Left ventricle myocardium inferior (tissue), 1 donor: Measurements from ENCODE around the gene TCEANC2. TPM values are rescaled to one million over a fixed set of nuclear protein-coding genes. Genes with fewer than 3 reads are reported as not detected.
A peak's percentile ranks its signal among the peaks of the same experiment; 100 is the strongest.

Source experiments
- DNase-seq: peaks from one replicate; pipeline ENCODE4 v3.0.0-alpha.2; 2020
- H3K27ac ChIP-seq: fragments of 200-600 bp; replicated peaks from 2 replicates; pipeline ENCODE4 v1.8.0; 2021
- H3K27me3 ChIP-seq: fragments of 200-600 bp; 2 replicates; pipeline ENCODE4 v1.8.0; 2021; ENCODE audit warnings: low read depth
- H3K36me3 ChIP-seq: fragments of 200-600 bp; 2 replicates; pipeline ENCODE4 v1.8.0; 2021
- H3K4me1 ChIP-seq: fragments of 200-600 bp; 2 replicates; pipeline ENCODE4 v1.8.0; 2021
- H3K4me3 ChIP-seq: fragments of 200-600 bp; 2 replicates; pipeline ENCODE4 v1.8.0; 2021; ENCODE audit warnings: mild to moderate bottlenecking, moderate library complexity
- H3K9me3 ChIP-seq: fragments of 200-600 bp; replicated peaks from 2 replicates; pipeline ENCODE4 v1.8.0; 2021
- intact Hi-C: fragments of 100-400 bp; cut with micrococcal nuclease; formaldehyde crosslinking; loops from one replicate; pipeline ENCODE4 v1.11.0; 2022
- total RNA-seq: library from RNA; stranded (reverse); fragmentation: NEBNext Ultra II Directional; extraction: Animal tissue kit (Norgen Biotek cat#: 25700); gene quantifications from one replicate; pipeline ENCODE4 v1.2.1, GENCODE V29; 2021
- TF ChIP-seq, protein P1 (sequence below): fragments of 200-600 bp; IDR thresholded peaks from 2 replicates; pipeline ENCODE4 v1.8.0; 2021; ENCODE audit warnings: antibody characterized with exemption, mild to moderate bottlenecking, borderline replicate concordance
- donor health status: DM: no; HTN: yes; CAD: no; lungs with severe emphysema.

Gene TCEANC2
- total RNA-seq, 1 donor from 2014 or later, result 5.7 TPM

DNA sequence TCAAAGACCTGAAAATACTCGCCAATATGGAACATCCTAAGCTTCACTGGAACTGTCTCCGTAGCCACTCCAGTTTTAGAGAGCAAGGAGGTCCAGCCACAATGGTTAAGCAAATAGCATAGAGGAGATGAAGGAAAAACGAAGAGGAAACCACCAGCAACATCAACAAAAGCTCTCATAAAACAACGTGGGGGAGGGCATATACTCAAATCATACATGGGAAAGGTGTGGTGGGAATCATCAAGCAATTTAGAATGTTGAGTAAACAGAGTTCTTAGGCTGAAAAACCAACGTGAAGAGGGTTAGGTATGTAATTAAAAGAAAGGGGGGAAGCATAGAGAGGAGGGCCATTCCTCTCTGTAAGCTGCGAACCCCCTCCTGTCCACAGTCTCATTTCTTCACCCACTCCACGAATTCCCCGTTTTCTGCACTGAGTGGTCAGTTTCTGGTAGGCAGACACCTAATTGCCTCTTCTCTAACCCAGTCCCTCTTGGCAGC is 1.4 kb upstream of the TCEANC2 start:
- TF ChIP-seq, protein P1, sequence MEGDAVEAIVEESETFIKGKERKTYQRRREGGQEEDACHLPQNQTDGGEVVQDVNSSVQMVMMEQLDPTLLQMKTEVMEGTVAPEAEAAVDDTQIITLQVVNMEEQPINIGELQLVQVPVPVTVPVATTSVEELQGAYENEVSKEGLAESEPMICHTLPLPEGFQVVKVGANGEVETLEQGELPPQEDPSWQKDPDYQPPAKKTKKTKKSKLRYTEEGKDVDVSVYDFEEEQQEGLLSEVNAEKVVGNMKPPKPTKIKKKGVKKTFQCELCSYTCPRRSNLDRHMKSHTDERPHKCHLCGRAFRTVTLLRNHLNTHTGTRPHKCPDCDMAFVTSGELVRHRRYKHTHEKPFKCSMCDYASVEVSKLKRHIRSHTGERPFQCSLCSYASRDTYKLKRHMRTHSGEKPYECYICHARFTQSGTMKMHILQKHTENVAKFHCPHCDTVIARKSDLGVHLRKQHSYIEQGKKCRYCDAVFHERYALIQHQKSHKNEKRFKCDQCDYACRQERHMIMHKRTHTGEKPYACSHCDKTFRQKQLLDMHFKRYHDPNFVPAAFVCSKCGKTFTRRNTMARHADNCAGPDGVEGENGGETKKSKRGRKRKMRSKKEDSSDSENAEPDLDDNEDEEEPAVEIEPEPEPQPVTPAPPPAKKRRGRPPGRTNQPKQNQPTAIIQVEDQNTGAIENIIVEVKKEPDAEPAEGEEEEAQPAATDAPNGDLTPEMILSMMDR, result no peak
- intact Hi-C loops, result no loop called here
- no peaks in the 10 kb centered on the region for H3K9me3 ChIP-seq
- DNase-seq, result no peak
- peak overlapping the region; percentile 97 for H3K27ac ChIP-seq
- peak overlapping the region; percentile 98 for H3K4me3 ChIP-seq
- no peaks in the 10 kb centered on the region for H3K27me3 ChIP-seq
- peaks cover 75% of the 10 kb centered on the region for H3K4me1 ChIP-seq
- peaks cover 2% of the 10 kb centered on the region for H3K36me3 ChIP-seq

DNA sequence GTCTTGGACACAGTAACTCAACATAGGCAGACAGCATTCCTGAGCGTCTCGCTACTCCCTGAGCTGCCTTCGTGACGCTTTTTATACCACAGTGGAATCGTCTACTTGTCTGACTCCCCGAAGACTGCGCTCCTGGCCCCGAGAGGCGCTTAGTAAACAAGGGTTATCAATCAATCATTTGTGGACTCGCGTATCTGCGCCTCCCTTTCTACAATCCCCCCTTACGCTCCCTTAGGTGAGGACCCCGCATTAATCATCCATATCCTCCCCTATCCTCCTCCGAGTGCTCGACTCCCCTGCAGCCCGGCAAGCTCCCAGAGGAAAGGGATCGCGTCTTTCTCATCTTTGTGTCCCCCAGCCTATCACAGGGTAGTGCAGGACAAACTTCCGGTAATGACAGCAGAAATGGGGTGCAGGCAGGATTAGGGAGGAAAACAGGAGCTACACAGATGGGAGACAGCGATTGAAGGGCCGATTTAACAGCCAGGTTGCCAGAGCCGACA is 926 bp upstream of the TCEANC2 start:
- Histone ChIP-seq H3K9me3 (no peaks in the 10 kb centered on the region), H3K4me3 (peak overlapping the region; percentile 98), H3K4me1 (peaks cover 70% of the 10 kb centered on the region), H3K27ac (peak overlapping the region; percentile 97), H3K27me3 (no peaks in the 10 kb centered on the region), H3K36me3 (peaks cover 2% of the 10 kb centered on the region)
- no peak for DNase-seq
- TF ChIP-seq, protein P1, result no peak
- intact Hi-C loops, result no loop called here

DNA sequence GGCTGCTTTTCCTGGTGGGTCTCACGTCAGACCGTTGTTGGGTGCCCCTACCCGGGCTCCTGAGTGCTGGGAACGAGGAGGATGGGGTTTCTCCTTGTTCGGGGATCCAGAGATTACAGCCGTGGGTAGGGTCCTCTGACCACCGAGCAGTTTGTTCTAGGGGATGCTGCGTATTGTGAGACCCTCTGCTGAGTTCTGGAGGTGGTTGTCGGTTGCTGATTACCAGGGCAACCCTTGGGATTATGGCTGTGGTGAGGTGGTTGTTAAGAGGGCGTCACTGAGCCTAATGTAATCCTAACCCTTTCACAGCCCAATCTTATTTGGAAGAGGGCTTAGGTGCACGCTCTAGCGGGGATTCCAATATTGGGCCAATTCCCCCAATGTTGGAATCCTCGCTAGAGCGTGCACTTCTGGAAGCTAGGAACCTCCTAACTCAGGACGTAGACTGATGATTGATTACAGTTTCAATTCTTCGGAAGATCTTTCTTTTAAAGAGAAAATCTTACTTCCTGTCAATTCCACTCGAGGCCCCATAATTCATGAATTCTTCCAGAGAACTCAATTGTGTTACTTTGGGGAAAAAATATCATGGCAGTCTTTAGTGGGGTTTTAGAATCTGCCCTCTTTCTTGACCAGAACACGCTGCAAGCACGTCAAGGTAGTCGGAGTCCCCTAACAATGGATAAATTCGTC is 483 bp downstream of the TCEANC2 start:
- Histone ChIP-seq H3K4me1 (peaks cover 56% of the 10 kb centered on the region), H3K4me3 (peak overlapping the region; percentile 98), H3K9me3 (no peaks in the 10 kb centered on the region), H3K36me3 (peaks cover 5% of the 10 kb centered on the region), H3K27me3 (no peaks in the 10 kb centered on the region), H3K27ac (peak overlapping the region; percentile 97)
- no peak for DNase-seq
- TF ChIP-seq, protein P1, result no peak
- intact Hi-C loops, result no loop called here

DNA sequence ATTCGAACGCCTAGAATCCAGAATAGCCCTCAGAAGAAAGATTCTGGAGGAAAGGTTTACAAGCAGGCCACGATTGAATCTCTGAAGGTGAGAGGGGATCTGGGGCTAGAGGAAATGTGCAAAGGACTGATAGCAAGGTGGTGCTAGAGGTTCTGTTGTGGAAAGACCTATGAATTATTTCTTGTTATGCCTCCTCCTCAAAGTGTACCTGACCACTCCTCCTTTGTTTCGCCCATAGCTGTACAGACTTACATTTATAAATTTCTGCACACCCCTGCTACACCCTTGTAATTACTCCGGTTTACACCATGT is 986 bp downstream of the TCEANC2 start:
- intact Hi-C loops, result no loop called here
- no peak overlapping the region for H3K27ac ChIP-seq

DNA sequence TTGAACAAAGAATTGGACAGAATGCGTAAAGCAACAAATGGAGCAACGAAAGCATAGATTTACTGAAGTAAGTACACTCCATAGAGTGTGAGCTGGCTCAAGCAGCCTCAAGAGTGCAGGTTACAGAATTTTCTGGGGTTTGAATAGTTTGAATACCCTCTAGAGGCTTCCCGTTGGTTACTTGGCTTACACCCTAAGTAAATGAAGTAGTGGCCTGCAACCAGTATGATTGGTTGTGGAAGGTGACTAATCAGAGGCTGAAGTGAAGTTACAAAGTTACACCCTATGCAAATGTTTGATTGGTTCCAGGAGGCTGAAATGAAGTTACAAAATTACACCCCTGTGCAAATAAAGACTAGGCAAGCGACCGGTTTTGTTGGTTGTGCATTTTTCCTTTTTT is 10.9 kb downstream of the TCEANC2 start:
- TF ChIP-seq, protein P1, result no peak
- Histone ChIP-seq H3K27me3 (no peaks in the 10 kb centered on the region), H3K9me3 (no peaks in the 10 kb centered on the region), H3K4me3 (no peak overlapping the region), H3K27ac (no peak overlapping the region), H3K36me3 (no peaks in the 10 kb centered on the region), H3K4me1 (no peaks in the 10 kb centered on the region)
- intact Hi-C loops, result no loop called here
- DNase-seq, result no peak

More for the DNA sequence above, 986 bp downstream of the TCEANC2 start:
- H3K4me1 ChIP-seq, result peaks cover 51% of the 10 kb centered on the region
- TF ChIP-seq, protein P1, result no peak
- no peaks in the 10 kb centered on the region for H3K27me3 ChIP-seq
- DNase-seq, result no peak
- H3K9me3 ChIP-seq, result no peaks in the 10 kb centered on the region
- peak overlapping the region; percentile 98 for H3K4me3 ChIP-seq
- H3K36me3 ChIP-seq, result peaks cover 5% of the 10 kb centered on the region
